ENCODE results near the gene DAP3.
"Not testable (repeated sequence)": the region's sequence is repeated elsewhere in the genome, so short reads cannot be mapped to it uniquely, and the experiment has no call there.

GRCh38 chr1:155689081-155689607, at the start of gene DAP3:
- TF ChIP-seq, protein P1, sequence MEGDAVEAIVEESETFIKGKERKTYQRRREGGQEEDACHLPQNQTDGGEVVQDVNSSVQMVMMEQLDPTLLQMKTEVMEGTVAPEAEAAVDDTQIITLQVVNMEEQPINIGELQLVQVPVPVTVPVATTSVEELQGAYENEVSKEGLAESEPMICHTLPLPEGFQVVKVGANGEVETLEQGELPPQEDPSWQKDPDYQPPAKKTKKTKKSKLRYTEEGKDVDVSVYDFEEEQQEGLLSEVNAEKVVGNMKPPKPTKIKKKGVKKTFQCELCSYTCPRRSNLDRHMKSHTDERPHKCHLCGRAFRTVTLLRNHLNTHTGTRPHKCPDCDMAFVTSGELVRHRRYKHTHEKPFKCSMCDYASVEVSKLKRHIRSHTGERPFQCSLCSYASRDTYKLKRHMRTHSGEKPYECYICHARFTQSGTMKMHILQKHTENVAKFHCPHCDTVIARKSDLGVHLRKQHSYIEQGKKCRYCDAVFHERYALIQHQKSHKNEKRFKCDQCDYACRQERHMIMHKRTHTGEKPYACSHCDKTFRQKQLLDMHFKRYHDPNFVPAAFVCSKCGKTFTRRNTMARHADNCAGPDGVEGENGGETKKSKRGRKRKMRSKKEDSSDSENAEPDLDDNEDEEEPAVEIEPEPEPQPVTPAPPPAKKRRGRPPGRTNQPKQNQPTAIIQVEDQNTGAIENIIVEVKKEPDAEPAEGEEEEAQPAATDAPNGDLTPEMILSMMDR (IDR thresholded peaks at IDR 0.05 in 2 of 3, conservative IDR thresholded peaks at IDR 0.05 in 1 of 3; ENCODE audit: borderline replicate concordance in 1 of 3, insufficient read depth in 1 of 3, low read depth in 2 of 3, low read length in 2 of 3) = not testable (repeated sequence)
- not testable (repeated sequence) for TF ChIP-seq TCF7L2 (IDR thresholded peaks at IDR 0.05; ENCODE audit: borderline replicate concordance, extremely low read depth, insufficient read depth, insufficient read length); POLR2AphosphoS5 (IDR thresholded peaks at IDR 0.05; ENCODE audit: low read depth, low read length); EZH2phosphoT487 (IDR thresholded peaks at IDR 0.05; ENCODE audit: borderline replicate concordance); SP1 (IDR thresholded peaks at IDR 0.05; ENCODE audit: low read depth); YY1 (IDR thresholded peaks at IDR 0.05; ENCODE audit: extremely low read depth, insufficient replicate concordance, low read depth, low read length)
- TF ChIP-seq, protein P2, sequence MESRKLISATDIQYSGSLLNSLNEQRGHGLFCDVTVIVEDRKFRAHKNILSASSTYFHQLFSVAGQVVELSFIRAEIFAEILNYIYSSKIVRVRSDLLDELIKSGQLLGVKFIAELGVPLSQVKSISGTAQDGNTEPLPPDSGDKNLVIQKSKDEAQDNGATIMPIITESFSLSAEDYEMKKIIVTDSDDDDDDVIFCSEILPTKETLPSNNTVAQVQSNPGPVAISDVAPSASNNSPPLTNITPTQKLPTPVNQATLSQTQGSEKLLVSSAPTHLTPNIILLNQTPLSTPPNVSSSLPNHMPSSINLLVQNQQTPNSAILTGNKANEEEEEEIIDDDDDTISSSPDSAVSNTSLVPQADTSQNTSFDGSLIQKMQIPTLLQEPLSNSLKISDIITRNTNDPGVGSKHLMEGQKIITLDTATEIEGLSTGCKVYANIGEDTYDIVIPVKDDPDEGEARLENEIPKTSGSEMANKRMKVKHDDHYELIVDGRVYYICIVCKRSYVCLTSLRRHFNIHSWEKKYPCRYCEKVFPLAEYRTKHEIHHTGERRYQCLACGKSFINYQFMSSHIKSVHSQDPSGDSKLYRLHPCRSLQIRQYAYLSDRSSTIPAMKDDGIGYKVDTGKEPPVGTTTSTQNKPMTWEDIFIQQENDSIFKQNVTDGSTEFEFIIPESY (IDR thresholded peaks at IDR 0.05; ENCODE audit: extremely low read depth, insufficient replicate concordance, low read length) = not testable (repeated sequence)

Data from HCT116 (cell line).